AG10803 (cell line): Measurements from ENCODE around the gene ZDHHC4.
A peak's percentile ranks its signal among the peaks of the same experiment; 100 is the strongest.
"Not testable (repeated sequence)": the region's sequence is repeated elsewhere in the genome, so short reads cannot be mapped to it uniquely, and the experiment has no call there.

ENCODE experiments used
- DNase-seq: peaks from one replicate; pipeline ENCODE4 v3.0.0; 2010; ENCODE audit warnings: low read depth
- H3K4me3 ChIP-seq: 2 replicates; pipeline ENCODE4 v1.5.1; 2011; ENCODE audit warnings: mild to moderate bottlenecking, low read length, control low read depth
- TF ChIP-seq, protein P1 (sequence below): conservative IDR thresholded peaks from 2 replicates; pipeline ENCODE4 v1.5.1; 2011; ENCODE audit warnings: mild to moderate bottlenecking, low read length, control low read depth, inconsistent platforms

ZDHHC4 gene

DNA sequence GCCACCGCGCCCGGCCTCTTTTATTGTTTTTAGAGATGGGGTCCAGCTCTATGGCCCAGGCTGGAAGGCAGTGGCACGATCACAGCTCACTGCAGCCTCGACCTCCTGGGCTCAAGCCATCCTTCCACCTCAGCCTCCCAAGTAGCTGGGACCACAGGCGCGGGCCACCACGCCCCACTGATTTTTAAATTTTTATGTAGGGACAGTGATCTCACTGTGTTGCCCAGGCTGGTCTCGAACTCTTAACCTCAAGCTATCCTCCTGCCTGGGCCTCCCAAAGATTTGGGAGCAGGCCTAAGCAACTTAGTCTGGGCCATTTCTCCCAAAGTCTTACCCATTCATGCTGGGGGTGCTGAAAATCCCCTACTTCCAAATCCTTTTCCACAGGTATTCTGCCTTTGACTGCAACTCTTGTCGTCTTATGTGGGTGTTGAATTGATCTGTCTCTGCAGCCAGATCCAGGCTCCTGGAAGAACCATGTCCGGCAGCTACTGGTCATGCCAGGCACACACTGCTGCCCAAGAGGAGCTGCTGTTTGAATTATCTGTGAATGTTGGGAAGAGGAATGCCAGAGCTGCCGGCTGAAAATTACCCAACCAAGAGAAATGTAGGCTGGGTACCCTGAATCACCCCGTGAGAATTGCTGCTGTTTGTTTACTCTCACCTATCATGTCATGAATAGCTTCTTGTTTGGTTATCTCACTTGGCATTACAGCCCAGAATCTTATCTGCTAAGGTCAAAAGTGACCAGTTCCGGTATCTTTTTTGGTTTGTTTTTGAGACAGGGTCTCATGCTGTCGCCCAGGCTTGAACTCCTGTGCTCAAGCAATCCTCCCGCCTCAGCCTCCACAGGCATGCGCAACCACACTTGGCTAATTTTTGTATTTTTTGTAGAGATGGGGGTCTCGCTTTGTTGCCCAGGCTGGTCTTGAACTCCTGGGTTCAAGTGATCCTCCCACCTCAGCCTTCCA, 1.1 kb downstream of the ZDHHC4 start:
- DNase-seq = peak; percentile 16
- peak overlapping the region; percentile 76 for H3K4me3 ChIP-seq
- TF ChIP-seq, protein P1, sequence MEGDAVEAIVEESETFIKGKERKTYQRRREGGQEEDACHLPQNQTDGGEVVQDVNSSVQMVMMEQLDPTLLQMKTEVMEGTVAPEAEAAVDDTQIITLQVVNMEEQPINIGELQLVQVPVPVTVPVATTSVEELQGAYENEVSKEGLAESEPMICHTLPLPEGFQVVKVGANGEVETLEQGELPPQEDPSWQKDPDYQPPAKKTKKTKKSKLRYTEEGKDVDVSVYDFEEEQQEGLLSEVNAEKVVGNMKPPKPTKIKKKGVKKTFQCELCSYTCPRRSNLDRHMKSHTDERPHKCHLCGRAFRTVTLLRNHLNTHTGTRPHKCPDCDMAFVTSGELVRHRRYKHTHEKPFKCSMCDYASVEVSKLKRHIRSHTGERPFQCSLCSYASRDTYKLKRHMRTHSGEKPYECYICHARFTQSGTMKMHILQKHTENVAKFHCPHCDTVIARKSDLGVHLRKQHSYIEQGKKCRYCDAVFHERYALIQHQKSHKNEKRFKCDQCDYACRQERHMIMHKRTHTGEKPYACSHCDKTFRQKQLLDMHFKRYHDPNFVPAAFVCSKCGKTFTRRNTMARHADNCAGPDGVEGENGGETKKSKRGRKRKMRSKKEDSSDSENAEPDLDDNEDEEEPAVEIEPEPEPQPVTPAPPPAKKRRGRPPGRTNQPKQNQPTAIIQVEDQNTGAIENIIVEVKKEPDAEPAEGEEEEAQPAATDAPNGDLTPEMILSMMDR = no peak

DNA sequence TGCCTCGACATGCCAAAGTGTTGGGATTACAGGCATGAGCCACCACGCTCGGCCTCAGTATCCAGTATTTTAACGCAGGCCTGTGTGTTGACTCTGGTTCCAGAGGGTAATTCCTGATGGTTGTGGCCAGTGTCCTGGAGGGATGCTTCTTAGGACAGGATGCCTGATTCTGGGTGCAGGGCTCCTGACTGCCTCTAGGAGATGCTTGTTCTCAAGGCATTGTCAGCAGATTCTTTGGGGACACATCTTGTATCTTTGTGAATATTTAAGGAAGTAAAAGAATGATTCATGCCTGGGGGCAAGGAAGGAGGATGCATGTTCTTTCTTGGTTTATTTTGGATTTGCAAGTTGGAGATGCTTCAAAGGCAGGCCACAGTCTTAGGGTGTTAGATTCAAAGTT, 2.2 kb downstream of the ZDHHC4 start:
- no peak overlapping the region for H3K4me3 ChIP-seq
- TF ChIP-seq, protein P1 = peak; percentile 21; the same call in 1 of the 2 replicates
- peak; percentile 11 for DNase-seq

DNA sequence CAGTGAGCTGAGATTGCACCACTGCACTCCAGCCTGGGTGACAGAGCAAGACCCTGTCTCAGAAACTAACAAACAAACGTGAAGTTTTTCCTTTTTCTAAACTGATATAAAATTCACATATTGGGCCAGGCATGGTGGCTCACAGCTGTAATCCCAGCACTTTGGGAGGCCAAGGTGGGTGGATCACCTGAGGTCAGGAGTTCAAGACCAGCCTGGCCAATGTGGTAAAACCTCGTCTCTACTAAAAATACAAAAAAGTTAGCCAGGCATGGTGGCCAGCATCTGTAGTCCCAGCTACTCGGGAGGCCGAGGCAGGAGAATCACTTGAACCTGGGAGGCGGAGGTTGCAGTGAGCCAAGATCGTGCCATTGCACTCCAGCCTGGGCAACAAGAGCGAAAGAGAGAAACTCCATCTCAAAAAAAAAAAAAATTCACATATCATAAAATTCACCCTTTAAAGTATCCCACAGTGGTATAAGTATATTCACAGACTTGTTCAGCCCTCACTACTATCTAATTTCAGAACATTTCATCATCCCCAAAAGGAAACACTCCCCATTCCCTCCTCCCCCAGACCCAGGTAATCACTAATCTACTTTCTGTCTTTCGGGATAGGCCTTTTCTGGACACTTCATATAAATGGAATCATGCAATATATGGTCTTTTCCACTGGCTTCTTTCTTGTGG, 8.6 kb downstream of the ZDHHC4 start:
- H3K4me3 ChIP-seq, DNase-seq: not testable (repeated sequence)

DNA sequence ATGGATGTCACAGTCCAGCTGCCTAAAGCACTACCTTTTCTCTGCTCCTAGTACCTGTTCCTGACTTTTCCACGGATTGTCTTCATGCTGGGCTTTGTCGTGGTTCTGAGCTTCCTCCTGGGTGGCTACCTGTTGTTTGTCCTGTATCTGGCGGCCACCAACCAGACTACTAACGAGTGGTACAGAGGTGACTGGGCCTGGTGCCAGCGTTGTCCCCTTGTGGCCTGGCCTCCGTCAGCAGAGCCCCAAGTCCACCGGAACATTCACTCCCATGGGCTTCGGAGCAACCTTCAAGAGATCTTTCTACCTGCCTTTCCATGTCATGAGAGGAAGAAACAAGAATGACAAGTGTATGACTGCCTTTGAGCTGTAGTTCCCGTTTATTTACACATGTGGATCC, 11.3 kb downstream of the ZDHHC4 start:
- H3K4me3 ChIP-seq = no peak overlapping the region
- TF ChIP-seq, protein P1 = no peak
- no peak for DNase-seq

DNA sequence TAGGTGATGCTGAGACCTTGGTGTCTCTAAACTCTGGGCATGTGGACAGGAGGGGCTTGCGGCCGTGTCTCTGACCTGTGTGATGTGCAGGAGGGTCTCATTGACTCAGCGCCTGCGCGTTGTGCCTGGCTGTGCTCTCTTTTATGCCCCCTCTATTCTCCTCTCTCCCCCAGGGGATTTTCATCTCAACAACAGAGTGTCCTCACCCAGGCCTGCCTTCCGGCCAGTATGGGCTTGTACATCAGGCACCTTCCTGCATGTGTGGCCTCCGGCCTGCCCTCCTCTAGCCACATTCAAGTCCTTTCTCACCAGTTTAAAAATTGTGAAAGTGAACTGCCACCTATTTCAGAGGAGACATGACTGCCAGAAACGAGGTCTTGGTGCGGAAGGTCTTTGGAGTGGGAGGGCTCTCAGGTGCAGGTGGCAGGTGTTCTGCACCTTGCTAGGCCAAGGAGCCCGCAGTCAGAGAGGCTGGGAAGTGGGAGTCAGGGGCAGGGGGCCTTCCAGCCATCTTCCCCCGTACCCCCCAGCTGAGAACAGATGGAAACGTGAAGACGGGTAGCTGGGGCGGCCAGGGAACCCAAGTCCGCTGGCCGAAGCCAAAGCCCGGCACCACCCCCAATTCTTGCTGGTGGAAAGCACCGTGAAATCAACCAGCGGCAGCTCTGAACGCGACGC, 12.0 kb downstream of the ZDHHC4 start:
- DNase-seq = no peak

DNA sequence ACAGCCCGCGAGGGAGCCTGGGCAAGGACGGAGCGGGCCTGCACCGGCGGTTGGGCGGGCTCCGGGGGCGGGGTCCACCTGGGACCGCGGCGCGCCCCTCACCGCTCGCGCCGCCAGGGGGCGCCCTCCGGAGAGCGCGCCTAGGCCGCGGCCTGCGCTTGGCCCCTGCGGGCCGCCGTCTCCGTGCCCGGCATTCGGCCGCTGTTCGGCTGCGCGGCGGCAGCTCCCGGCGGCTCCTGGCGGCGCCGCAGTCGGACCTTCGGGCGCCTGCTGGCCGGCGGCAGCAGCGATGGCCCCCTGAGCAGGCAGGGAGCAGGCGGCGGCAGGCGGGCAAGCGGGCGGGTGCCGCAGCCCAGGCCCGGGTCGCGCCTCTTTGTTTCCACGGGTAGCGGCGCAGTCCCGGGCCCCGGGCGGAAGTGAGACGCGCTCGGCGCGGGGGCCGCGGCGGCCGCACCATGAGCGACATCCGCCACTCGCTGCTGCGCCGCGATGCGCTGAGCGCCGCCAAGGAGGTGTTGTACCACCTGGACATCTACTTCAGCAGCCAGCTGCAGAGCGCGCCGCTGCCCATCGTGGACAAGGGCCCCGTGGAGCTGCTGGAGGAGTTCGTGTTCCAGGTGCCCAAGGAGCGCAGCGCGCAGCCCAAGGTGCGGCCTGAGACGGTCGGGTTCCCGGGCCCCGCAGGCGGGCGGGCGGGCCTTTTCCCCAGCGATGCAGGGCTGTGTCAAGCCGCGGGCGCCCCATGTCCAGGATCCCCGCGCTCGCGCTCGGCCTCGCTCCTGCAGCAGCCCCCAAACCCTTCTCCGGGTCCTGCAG, 12.8 kb downstream of the ZDHHC4 start, which contains the start of gene INTS15:
INTS15 (plus strand) TSS at position 193 of the 816 bp plus-strand sequence; CDS start at position 456, 263 bp downstream.
- DNase-seq = peak; percentile 79
- TF ChIP-seq, protein P1 = peak; percentile 26; the same call in 1 of the 2 replicates
- H3K4me3 ChIP-seq = peak within 1 kb of the TSS; percentile 87

More for the DNA sequence above, 12.0 kb downstream of the ZDHHC4 start:
- TF ChIP-seq, protein P1 = no peak
- peak overlapping the region; percentile 36 for H3K4me3 ChIP-seq
